ENCODE results near the gene EFL1. TPM values are rescaled to one million over a fixed set of nuclear protein-coding genes. Genes with fewer than 3 reads are reported as not detected.

EFL1 gene
- total RNA-seq, 2 experiments from 2014 or later = 7.1 to 7.8 TPM

- no peak overlapping the region for H3K4me3 Mint-ChIP-seq
- no peak overlapping the region for H3K27ac ChIP-seq (ENCODE audit: low read depth in 1 of 2, low read length in 2 of 2)
- intact Hi-C loops (cut with DNase I, micrococcal nuclease) = no loop called here
Observed at GRCh38 chr15:82113106-82113715, 149.3 kb downstream of the EFL1 start.

GRCh38 chr15:82111918-82112317 is 150.6 kb downstream of the EFL1 start:
- no peak overlapping the region for H3K27ac Mint-ChIP-seq
- no peak for TF ChIP-seq CTCF (IDR thresholded peaks at IDR 0.05)
- H3K27me3 Mint-ChIP-seq = no peaks in the 10 kb centered on the region
- CTCF ChIA-PET = no interaction called here
- ATAC-seq (ENCODE audit: poor library complexity) (no peak), DNase-seq (no peak)
- intact Hi-C loops (cut with DNase I, micrococcal nuclease) = no loop called here
- Histone ChIP-seq H3K4me1 (ENCODE audit: insufficient read depth, low read length) (no peaks in the 10 kb centered on the region), H3K36me3 (ENCODE audit: insufficient read depth, low read length) (no peaks in the 10 kb centered on the region), H3K4me3 (ENCODE audit: low read length) (no peak overlapping the region), H3K27me3 (ENCODE audit: control insufficient read depth in 1 of 2, insufficient read depth in 2 of 2, low read length in 2 of 2) (no peaks in the 10 kb centered on the region), H3K9me3 (ENCODE audit: control insufficient read depth in 1 of 2, insufficient read depth in 1 of 2, low read length in 2 of 2) (no peaks in the 10 kb centered on the region), H3K27ac (ENCODE audit: low read depth in 1 of 2, low read length in 2 of 2) (no peak overlapping the region)
- H3K4me1 Mint-ChIP-seq (ENCODE audit: low read depth) = peaks cover 5% of the 10 kb centered on the region
- H3K9me3 Mint-ChIP-seq = no peaks in the 10 kb centered on the region
- POLR2A ChIA-PET = no interaction called here
- H3K4me3 Mint-ChIP-seq = no peak overlapping the region
- H3K36me3 Mint-ChIP-seq (ENCODE audit: low read depth) = no peaks in the 10 kb centered on the region

More at GRCh38 chr15:82113106-82113715, 149.3 kb downstream of the EFL1 start:
- no peaks in the 10 kb centered on the region for H3K27me3 Mint-ChIP-seq
- H3K4me1 Mint-ChIP-seq (ENCODE audit: low read depth) = peaks cover 5% of the 10 kb centered on the region
- no peak overlapping the region for H3K27ac Mint-ChIP-seq
- H3K9me3 Mint-ChIP-seq = no peaks in the 10 kb centered on the region
- ATAC-seq (ENCODE audit: poor library complexity) = no peak
- POLR2A ChIA-PET = no interaction called here
- H3K4me1 ChIP-seq (ENCODE audit: insufficient read depth, low read length) = no peaks in the 10 kb centered on the region
- H3K36me3 ChIP-seq (ENCODE audit: insufficient read depth, low read length) = no peaks in the 10 kb centered on the region
- H3K4me3 ChIP-seq (ENCODE audit: low read length) = no peak overlapping the region
- no peaks in the 10 kb centered on the region for H3K36me3 Mint-ChIP-seq (ENCODE audit: low read depth)
- TF ChIP-seq CTCF (IDR thresholded peaks at IDR 0.05) = no peak
- no peaks in the 10 kb centered on the region for H3K9me3 ChIP-seq (ENCODE audit: control insufficient read depth in 1 of 2, insufficient read depth in 1 of 2, low read length in 2 of 2)
- no peak for DNase-seq
- no peaks in the 10 kb centered on the region for H3K27me3 ChIP-seq (ENCODE audit: control insufficient read depth in 1 of 2, insufficient read depth in 2 of 2, low read length in 2 of 2)
- CTCF ChIA-PET = no interaction called here

DNA sequence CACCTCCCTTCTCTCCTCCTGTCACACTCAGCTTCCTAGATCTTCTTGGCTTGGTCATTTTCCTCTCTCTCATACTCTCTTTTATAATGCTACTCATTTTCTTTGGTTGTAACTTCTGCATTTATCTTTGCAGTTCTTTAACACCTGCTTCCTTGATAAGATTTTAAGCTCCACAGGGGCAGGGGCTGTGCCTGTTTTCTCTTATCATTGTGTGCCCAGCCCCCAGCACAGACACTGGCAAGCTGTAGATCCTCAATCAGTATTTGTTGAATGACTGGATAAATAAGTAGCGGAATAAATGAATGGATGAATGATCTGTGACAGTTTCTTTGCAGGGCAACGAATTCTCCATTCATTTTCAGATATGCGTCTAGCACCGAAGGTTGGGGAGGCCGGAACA is 152.4 kb downstream of the EFL1 start:
- Histone ChIP-seq H3K27ac (ENCODE audit: low read depth in 1 of 2, low read length in 2 of 2) (no peak overlapping the region), H3K36me3 (ENCODE audit: insufficient read depth, low read length) (no peaks in the 10 kb centered on the region), H3K9me3 (ENCODE audit: control insufficient read depth in 1 of 2, insufficient read depth in 1 of 2, low read length in 2 of 2) (no peaks in the 10 kb centered on the region), H3K27me3 (ENCODE audit: control insufficient read depth in 1 of 2, insufficient read depth in 2 of 2, low read length in 2 of 2) (no peaks in the 10 kb centered on the region), H3K4me3 (ENCODE audit: low read length) (no peak overlapping the region), H3K4me1 (ENCODE audit: insufficient read depth, low read length) (no peaks in the 10 kb centered on the region)
- ATAC-seq (ENCODE audit: poor library complexity) (no peak), DNase-seq (no peak)
- Mint-ChIP-seq H3K27me3 (no peaks in the 10 kb centered on the region), H3K9me3 (no peaks in the 10 kb centered on the region), H3K4me3 (no peak overlapping the region), H3K27ac (no peak overlapping the region), H3K4me1 (ENCODE audit: low read depth) (peaks cover 5% of the 10 kb centered on the region), H3K36me3 (ENCODE audit: low read depth) (no peaks in the 10 kb centered on the region)
- ChIA-PET CTCF (no interaction called here), POLR2A (no interaction called here)
- no peak for TF ChIP-seq CTCF (IDR thresholded peaks at IDR 0.05)
- intact Hi-C loops (cut with DNase I, micrococcal nuclease) = no loop called here
